K562 (cell line): ENCODE measurements around the gene KYAT1. TPM values are rescaled to one million over a fixed set of nuclear protein-coding genes. Genes with fewer than 3 reads are reported as not detected.

Experiments used
- ATF6 ChIP-seq: sonication (generic); formaldehyde crosslinking; IDR thresholded peaks from 2 replicates; pipeline ENCODE4 v1.4.0; 2020; ENCODE audit warnings: mild to moderate bottlenecking, missing genetic modification reagents
- CGGBP1 ChIP-seq: fragments of 250-450 bp; sonication (Bioruptor Pico); IDR thresholded peaks from 2 replicates; pipeline ENCODE4 v1.9.0; 2021; ENCODE audit warnings: mild to moderate bottlenecking
- GTF2B ChIP-seq: IDR thresholded peaks from 2 replicates; pipeline ENCODE4 v1.6.1; 2011; ENCODE audit not compliant: insufficient read length; ENCODE audit errors: extremely low read depth
- JUND ChIP-seq, 2 experiments: IDR thresholded peaks; 2 replicates in 1 of 2; 3 replicates in 1 of 2; pipeline ENCODE4 v1.6.1; 2011; ENCODE audit warnings: borderline replicate concordance in 2 of 2, low read depth in 2 of 2, low read length in 2 of 2, improper control_type of control experiment in 1 of 2, missing biosample characterization in 1 of 2, missing genetic modification characterization in 1 of 2, missing genetic modification reagents in 1 of 2
- TCF7 ChIP-seq: sonication (generic); IDR thresholded peaks from 2 replicates; pipeline ENCODE4 v1.6.1; 2016; ENCODE audit warnings: antibody characterized with exemption, borderline replicate concordance
- UBTF ChIP-seq, 2 experiments: IDR thresholded peaks; 2 replicates each; pipeline ENCODE4 v1.6.1; 2012; ENCODE audit warnings: improper control_type of control experiment in 2 of 2, low read depth in 2 of 2, low read length in 2 of 2, borderline replicate concordance in 1 of 2
- ZBTB11 ChIP-seq, 3 experiments: fragments of 200-800 bp in 1 of 3; fragments of 250-450 bp in 1 of 3; fragments of 450-650 bp in 1 of 3; sonication (Bioruptor Pico) in 1 of 3; sonication (Bioruptor generic) in 1 of 3; formaldehyde crosslinking in 1 of 3; IDR thresholded peaks; 2 replicates each; pipeline versions ENCODE4 v1.6.1 to v1.8.0; 2016 to 2022; ENCODE audit warnings: mild to moderate bottlenecking in 2 of 3, missing genetic modification characterization in 2 of 3, missing compliant biosample characterization in 1 of 3, moderate library complexity in 1 of 3
- ZBTB9 ChIP-seq: fragments of 450-650 bp; formaldehyde crosslinking; IDR thresholded peaks from 2 replicates; pipeline ENCODE4 v1.4.0; 2020; ENCODE audit warnings: mild to moderate bottlenecking, moderate library complexity
- ZNF518B ChIP-seq: fragments of 250-450 bp; sonication (Bioruptor Pico); IDR thresholded peaks from 2 replicates; pipeline ENCODE4 v1.5.0; 2021; ENCODE audit warnings: mild to moderate bottlenecking, moderate library complexity
- polyA plus RNA-seq, 8 experiments: library from polyadenylated mRNA; depleted of rRNA in 4 of 8; stranded (reverse) in 5 of 8; unstranded in 3 of 8; fragments of >200 nt; fragmentation: Nextera tagmentation in 2 of 8; fragmentation: Illumina TruSeq in 1 of 8; extraction: Ambion mirVana in 2 of 8; extraction: Trizol in 1 of 8; gene quantifications; 2 replicates each; pipeline versions ENCODE4 v1.2.1 to v1.2.3, GENCODE V29; 2011 to 2014; ENCODE audit warnings: inconsistent platforms in 1 of 8, missing spikeins in 1 of 8
- total RNA-seq, 7 experiments: library from RNA; depleted of rRNA in 6 of 7; stranded (reverse); fragments of >200 nt in 6 of 7; fragmentation: Illumina TruSeq in 2 of 7; extraction: Trizol in 2 of 7; gene quantifications; 2 replicates each; pipeline versions ENCODE4 v1.2.1 to v1.2.3, GENCODE V29; 2011 to 2021; ENCODE audit warnings: low replicate concordance in 1 of 7

Gene KYAT1
- total and polyA plus RNA-seq, 9 of the 15 experiments (the other 6 are each of a cell fraction or from before 2014, with no cell fraction given) = 6.4 to 16.8 (median 11.1) TPM

- TF ChIP-seq ATF6 (CRISPR knock-in tag) = no peak
- TF ChIP-seq ZBTB9 (CRISPR knock-in tag) = no peak
- TF ChIP-seq CGGBP1 (CRISPR knock-in tag) = no peak
- TF ChIP-seq GTF2B = no peak
- TF ChIP-seq ZBTB11 (CRISPR knock-in tag; IDR thresholded peaks at IDR 0.05) = peak in 1 of 3 experiments; percentile 55; a peak in 1 of 6 replicates
- peak; percentile 53; the same call in 1 of the 2 replicates for TF ChIP-seq JUND (IDR thresholded peaks at IDR 0.05; ENCODE audit: borderline replicate concordance, low read depth, low read length)
- no peak; the same call in 2 of the 3 replicates for TF ChIP-seq JUND (tag; IDR thresholded peaks at IDR 0.05; ENCODE audit: borderline replicate concordance, low read depth, low read length)
- TF ChIP-seq UBTF (IDR thresholded peaks at IDR 0.05; ENCODE audit: borderline replicate concordance in 1 of 2, low read depth in 2 of 2, low read length in 2 of 2) = peak in 1 of 2 experiments; percentile 79; a peak in 2 of 4 replicates
- no peak for TF ChIP-seq ZNF518B (CRISPR knock-in tag)
- no peak for TF ChIP-seq TCF7
These were observed 36.4 kb downstream of the KYAT1 start (continued) for GRCh38 chr9:128845186-128845931.
